D721Med (cell line): ENCODE results near the gene NTMT2.
"Not testable (repeated sequence)": the region's sequence is repeated elsewhere in the genome, so short reads cannot be mapped to it uniquely, and the experiment has no call there.

ENCODE experiments used
- DNase-seq: peaks from one replicate; pipeline ENCODE4 v3.0.0; 2011; ENCODE audit warnings: low spot score; ENCODE audit not compliant: insufficient read length
- FAIRE-seq: peaks from 2 replicates; lab custom pipeline; 2011; peaks lifted over from hg19 to GRCh38; lab: Jason Lieb, UNC
- CTCF ChIP-seq: IDR thresholded peaks from 2 replicates; pipeline ENCODE4 v1.5.1; 2012; ENCODE audit warnings: mild to moderate bottlenecking, control low read depth; ENCODE audit not compliant: insufficient read depth; ENCODE audit errors: missing control alignments

The NTMT2 gene

GRCh38 chr1:170145770-170146676 is at the start of gene NTMT2:
Gene NTMT2 (plus strand): TSS chr1:170145959. CDS start chr1:170146108, 149 bp downstream.
- DNase-seq, result no peak
- FAIRE-seq, result no peak
- TF ChIP-seq CTCF, result no peak

- peak; percentile 98 for FAIRE-seq
- no peak for DNase-seq
- no peak for TF ChIP-seq CTCF
These were observed 49.6 kb upstream of the NTMT2 start for GRCh38 chr1:170095976-170096748.

GRCh38 chr1:170096806-170097340 is 48.9 kb upstream of the NTMT2 start:
- no peak for DNase-seq
- TF ChIP-seq CTCF, result no peak
- no peak for FAIRE-seq

GRCh38 chr1:170097449-170097948 is 48.3 kb upstream of the NTMT2 start:
- DNase-seq (no peak), FAIRE-seq (peak; percentile 77)
- TF ChIP-seq CTCF, result no peak

- not testable (repeated sequence) for DNase-seq, FAIRE-seq
These were observed 32.6 kb upstream of the NTMT2 start for GRCh38 chr1:170113140-170113539.

- DNase-seq (no peak), FAIRE-seq (no peak)
- TF ChIP-seq CTCF, result no peak
These were observed 30.9 kb upstream of the NTMT2 start for GRCh38 chr1:170114906-170115305.

GRCh38 chr1:170122366-170122765 is 23.4 kb upstream of the NTMT2 start:
- FAIRE-seq, result no peak
- DNase-seq, result no peak
- no peak for TF ChIP-seq CTCF
